Tibial artery (tissue), 4 donors: ENCODE measurements around the gene POLRMT.

Experiments
- DNase-seq, 2 donors: peaks; one replicate each; pipeline ENCODE4 v3.0.0-alpha.2; 2019
- H3K27ac ChIP-seq, 2 donors: fragments of 200-600 bp; sonication (generic) in 1 of 2; 1 replicate in 1 of 2; 2 replicates in 1 of 2; pipeline ENCODE4 v1.5.1; 2018 to 2019; ENCODE audit warnings: mild to moderate bottlenecking in 1 of 2
- H3K27me3 ChIP-seq, 2 donors: fragments of 200-600 bp; sonication (generic) in 1 of 2; one replicate each; pipeline versions ENCODE4 v1.5.1 to v1.6.0; 2016 to 2019
- H3K36me3 ChIP-seq, 3 donors: fragments of 200-600 bp; sonication (generic) in 2 of 3; one replicate each; pipeline ENCODE4 v1.5.1; 2016 to 2019; ENCODE audit warnings: mild to moderate bottlenecking in 2 of 3
- H3K4me1 ChIP-seq, 4 donors: fragments of 200-600 bp; sonication (generic) in 2 of 4; 1 replicate in 3 of 4; 2 replicates in 1 of 4; pipeline ENCODE4 v1.5.1; 2016 to 2019
- H3K4me3 ChIP-seq, 2 donors: fragments of 200-600 bp; sonication (generic) in 1 of 2; 1 replicate in 1 of 2; 2 replicates in 1 of 2; pipeline ENCODE4 v1.5.1; 2018 to 2019; ENCODE audit warnings: mild to moderate bottlenecking in 2 of 2
- H3K9me3 ChIP-seq, 3 donors: fragments of 200-600 bp; sonication (generic) in 1 of 3; one replicate each; pipeline ENCODE4 v1.5.1; 2016 to 2019
- intact Hi-C: fragments of 100-400 bp; cut with DNase I; formaldehyde crosslinking; loops from one replicate; pipeline ENCODE4 v1.15.0; 2023; ENCODE audit warnings: low total_unique reads
- TF ChIP-seq, protein P1 (sequence below), 2 experiments: fragments of 200-600 bp in 1 of 2; fragments of 450-650 bp in 1 of 2; IDR thresholded peaks; one replicate each; pipeline ENCODE4 v1.5.1; 2017 to 2019; ENCODE audit warnings: antibody characterized with exemption in 2 of 2, mild to moderate bottlenecking in 1 of 2, moderate library complexity in 1 of 2

Gene POLRMT

DNA sequence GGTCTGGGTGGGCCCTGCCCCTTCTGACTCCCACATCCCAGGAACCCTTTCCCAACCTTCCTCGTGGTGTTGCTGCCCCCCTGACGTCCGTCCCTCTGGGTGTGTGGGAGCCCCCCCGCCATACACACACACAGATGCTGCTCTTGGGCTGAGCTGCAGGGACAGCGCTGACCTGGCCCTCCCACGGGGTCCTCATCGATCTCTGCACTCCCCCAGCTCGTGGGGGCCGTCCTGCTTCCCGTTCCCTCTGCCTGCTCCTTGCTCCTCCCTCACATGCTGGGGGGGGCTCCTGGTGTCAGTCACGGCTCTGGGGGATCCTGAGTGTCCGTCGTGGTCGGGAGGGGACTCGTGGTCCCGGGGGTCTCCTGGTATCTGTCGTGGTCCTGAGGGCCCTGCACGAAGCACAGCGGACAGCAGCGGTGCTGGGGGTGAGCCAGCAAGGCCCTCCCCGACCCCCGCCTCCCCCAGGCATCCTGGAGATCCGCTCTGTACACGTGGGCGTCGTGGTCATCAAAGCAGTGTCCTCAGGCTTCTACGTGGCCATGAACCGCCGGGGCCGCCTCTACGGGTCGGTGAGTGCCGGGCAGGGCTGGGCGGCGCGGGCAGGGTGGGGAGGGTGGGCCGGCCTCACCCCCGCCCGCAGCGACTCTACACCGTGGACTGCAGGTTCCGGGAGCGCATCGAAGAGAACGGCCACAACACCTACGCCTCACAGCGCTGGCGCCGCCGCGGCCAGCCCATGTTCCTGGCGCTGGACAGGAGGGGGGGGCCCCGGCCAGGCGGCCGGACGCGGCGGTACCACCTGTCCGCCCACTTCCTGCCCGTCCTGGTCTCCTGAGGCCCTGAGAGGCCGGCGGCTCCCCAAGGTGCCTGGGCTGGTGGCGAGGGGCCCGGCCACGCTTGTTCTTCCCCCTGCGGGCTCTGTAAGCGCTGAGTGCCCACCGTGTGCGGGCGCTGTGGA is 9.7 kb upstream of the POLRMT start:
- TF ChIP-seq, protein P1, sequence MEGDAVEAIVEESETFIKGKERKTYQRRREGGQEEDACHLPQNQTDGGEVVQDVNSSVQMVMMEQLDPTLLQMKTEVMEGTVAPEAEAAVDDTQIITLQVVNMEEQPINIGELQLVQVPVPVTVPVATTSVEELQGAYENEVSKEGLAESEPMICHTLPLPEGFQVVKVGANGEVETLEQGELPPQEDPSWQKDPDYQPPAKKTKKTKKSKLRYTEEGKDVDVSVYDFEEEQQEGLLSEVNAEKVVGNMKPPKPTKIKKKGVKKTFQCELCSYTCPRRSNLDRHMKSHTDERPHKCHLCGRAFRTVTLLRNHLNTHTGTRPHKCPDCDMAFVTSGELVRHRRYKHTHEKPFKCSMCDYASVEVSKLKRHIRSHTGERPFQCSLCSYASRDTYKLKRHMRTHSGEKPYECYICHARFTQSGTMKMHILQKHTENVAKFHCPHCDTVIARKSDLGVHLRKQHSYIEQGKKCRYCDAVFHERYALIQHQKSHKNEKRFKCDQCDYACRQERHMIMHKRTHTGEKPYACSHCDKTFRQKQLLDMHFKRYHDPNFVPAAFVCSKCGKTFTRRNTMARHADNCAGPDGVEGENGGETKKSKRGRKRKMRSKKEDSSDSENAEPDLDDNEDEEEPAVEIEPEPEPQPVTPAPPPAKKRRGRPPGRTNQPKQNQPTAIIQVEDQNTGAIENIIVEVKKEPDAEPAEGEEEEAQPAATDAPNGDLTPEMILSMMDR (IDR thresholded peaks at IDR 0.05) = no peak
- Histone ChIP-seq H3K36me3 (peaks cover 16 to 35% (median 28%) of the 10 kb centered on the region in 3 donors), H3K27me3 (no peaks in the 10 kb centered on the region), H3K27ac (no peak overlapping the region), H3K4me3 (no peak overlapping the region), H3K4me1 (peaks cover 0 to 21% (median 12%) of the 10 kb centered on the region in 4 donors), H3K9me3 (no peaks in the 10 kb centered on the region)
- DNase-seq = no peak
- intact Hi-C loops = no loop called here

DNA sequence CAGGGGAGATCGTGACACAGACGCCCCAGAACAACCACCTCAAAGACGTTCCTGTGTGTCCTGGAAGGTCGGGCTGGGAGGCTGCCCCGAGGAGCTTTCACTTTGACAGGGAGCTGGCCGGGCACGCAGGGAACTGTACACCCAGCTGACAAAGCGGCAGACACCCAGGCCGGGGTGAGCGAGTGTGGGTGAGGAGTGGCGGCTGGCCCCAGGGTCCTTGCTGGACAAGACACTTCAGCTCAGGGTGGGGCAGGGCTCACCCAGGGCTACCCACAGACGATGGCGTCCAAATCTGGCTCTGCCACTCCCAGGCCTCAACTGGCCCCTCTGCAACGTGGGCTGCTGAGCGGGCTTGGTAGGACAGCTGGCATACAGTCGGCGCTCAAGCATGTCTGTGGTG is 8.4 kb upstream of the POLRMT start:
- no peaks in the 10 kb centered on the region for H3K9me3 ChIP-seq
- H3K4me1 ChIP-seq = peaks cover 0 to 21% (median 12%) of the 10 kb centered on the region in 4 donors
- TF ChIP-seq, protein P1 (IDR thresholded peaks at IDR 0.05) = no peak
- no peaks in the 10 kb centered on the region for H3K27me3 ChIP-seq
- intact Hi-C loops = no loop called here
- DNase-seq = no peak
- no peak overlapping the region for H3K27ac ChIP-seq
- peaks cover 3 to 22% (median 15%) of the 10 kb centered on the region in 3 donors for H3K36me3 ChIP-seq
- no peak overlapping the region for H3K4me3 ChIP-seq

DNA sequence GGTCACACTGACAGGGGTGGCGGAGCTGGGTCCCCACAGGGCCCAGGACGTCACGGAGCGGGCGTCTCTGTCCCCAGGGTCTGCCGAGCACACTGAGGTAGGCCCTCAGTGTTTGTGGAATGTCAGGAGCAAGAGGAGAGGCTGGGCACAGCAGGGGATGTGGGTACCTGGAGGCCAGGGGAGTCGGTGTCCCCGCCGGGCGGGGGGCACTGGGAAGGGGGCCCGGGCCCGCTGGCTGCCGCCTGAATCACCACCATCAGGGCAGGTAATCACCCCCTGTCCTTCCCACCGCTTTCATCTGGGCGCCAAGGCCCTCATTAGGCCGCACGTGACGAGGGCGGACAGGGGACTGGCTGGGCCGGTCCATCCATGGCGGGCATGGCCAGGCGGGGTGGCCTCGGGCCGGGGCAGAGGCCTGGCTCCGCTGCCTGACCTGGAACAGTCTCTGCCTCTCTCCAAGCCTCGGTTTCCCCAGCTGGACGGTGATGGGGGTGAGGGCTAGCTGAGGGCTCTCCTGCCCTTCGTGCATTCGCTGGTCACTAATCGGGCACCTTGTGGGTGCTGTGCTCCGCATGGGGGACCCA is 7.4 kb upstream of the POLRMT start:
- TF ChIP-seq, protein P1 (IDR thresholded peaks at IDR 0.05) = no peak
- H3K4me1 ChIP-seq = peaks cover 0 to 21% (median 12%) of the 10 kb centered on the region in 4 donors
- H3K36me3 ChIP-seq = peaks cover 0 to 12% (median 5%) of the 10 kb centered on the region in 3 donors
- intact Hi-C loops = no loop called here
- peak overlapping the region in 1 of 2 donors; percentile 52 for H3K4me3 ChIP-seq
- H3K27me3 ChIP-seq = no peaks in the 10 kb centered on the region
- DNase-seq = no peak
- no peaks in the 10 kb centered on the region for H3K9me3 ChIP-seq
- H3K27ac ChIP-seq = peak overlapping the region in 1 of 2 donors; percentile 61

DNA sequence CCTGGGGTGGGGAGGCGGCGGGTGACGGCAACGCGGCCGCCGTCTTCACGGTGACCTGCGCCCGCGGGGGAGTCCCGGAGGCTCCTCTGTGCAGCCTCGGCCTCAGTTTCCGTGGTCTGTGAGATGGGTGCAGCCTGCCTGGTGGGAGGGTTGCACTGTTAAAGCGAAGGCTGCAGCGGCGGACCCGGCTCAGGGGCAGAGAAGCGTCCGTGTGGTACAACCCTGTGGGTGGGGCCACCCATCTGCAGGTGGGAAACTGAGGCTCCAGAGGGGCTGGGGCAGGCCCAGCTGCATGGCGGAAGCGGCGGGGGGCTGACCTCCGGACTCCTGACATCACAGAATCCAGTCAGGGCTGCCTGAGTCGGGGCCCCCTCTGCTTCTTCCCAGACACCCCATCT is 6.8 kb upstream of the POLRMT start:
- intact Hi-C loops = no loop called here
- Histone ChIP-seq H3K4me1 (peaks cover 0 to 21% (median 12%) of the 10 kb centered on the region in 4 donors), H3K27me3 (no peaks in the 10 kb centered on the region), H3K27ac (peak overlapping the region; percentile 61 to 71), H3K4me3 (peak overlapping the region; percentile 52 to 67), H3K9me3 (no peaks in the 10 kb centered on the region), H3K36me3 (peaks cover 0 to 8% (median 3%) of the 10 kb centered on the region in 3 donors)
- DNase-seq = no peak
- TF ChIP-seq, protein P1 (IDR thresholded peaks at IDR 0.05) = no peak

DNA sequence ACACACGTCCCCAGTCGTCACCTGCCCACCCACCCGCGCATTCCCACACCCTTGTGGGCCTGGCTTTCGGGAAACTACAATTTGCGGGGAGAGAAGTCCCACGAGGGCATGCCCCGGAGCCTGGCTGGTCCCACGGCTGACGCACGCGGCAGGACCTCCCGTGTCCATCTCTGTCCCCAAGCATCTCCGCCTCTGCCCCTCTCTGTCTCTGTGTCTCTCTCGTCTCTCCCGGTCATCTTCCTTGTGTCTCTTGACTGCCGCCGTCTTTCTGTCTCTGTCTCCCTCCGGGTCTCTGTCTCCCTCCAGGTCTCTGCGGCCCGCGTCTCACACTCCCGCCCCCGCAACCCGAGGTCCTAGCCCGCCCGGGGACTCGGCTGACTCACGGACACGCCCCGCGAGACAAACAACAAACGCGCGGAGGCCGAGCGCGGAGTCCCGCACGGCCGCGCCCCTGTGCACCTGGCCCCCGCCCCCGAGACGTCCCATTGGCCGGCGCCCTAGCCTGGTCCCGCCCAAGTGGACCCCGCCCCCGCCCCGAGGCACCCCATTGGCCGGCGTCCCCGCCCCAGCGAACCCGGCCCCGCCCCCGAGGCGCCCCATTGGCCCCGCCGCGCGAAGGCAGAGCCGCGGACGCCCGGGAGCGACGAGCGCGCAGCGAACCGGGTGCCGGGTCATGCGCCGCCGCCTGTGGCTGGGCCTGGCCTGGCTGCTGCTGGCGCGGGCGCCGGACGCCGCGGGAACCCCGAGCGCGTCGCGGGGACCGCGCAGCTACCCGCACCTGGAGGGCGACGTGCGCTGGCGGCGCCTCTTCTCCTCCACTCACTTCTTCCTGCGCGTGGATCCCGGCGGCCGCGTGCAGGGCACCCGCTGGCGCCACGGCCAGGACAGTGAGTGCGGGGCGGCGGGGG is 6.2 kb upstream of the POLRMT start, which contains the start of gene FGF22:
FGF22 (plus strand) TSS at position 627 of the 908 bp plus-strand sequence; CDS start at position 674, 47 bp downstream.
- H3K9me3 ChIP-seq = no peaks in the 10 kb centered on the region
- TF ChIP-seq, protein P1 (IDR thresholded peaks at IDR 0.05) = no peak
- intact Hi-C loops = no loop called here
- H3K4me1 ChIP-seq = peaks cover 0 to 28% (median 14%) of the 10 kb centered on the region in 4 donors
- H3K36me3 ChIP-seq = peaks cover 0 to 1% (median 0%) of the 10 kb centered on the region in 3 donors
- peak within 1 kb of the TSS; percentile 68 to 71 for H3K27ac ChIP-seq
- DNase-seq = peak; percentile 92 to 97
- no peaks in the 10 kb centered on the region for H3K27me3 ChIP-seq
- H3K4me3 ChIP-seq = peak within 1 kb of the TSS; percentile 52 to 67
